ENCODE results near the gene TNFRSF19.

TNFRSF19 gene

DNA sequence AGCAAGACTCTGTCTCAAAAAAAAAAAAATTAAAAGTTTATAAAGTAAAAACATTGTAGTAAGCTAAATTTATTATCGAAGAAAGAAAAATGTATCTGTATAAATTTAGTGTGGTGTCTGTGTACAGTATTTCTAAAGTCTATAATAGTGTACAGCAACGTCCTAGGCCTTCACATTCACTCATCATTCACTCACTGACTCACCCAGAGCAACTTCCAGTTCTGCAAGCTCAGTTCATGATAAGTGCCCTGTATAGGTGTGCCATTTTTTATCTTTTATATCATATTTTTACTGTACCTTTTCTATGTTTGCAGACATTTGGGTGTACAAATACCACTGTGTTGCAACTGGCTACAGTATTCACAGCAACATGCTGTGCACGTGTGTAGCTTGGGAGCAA is 118.1 kb downstream of the TNFRSF19 start:
- DNase-seq: no peak

DNA sequence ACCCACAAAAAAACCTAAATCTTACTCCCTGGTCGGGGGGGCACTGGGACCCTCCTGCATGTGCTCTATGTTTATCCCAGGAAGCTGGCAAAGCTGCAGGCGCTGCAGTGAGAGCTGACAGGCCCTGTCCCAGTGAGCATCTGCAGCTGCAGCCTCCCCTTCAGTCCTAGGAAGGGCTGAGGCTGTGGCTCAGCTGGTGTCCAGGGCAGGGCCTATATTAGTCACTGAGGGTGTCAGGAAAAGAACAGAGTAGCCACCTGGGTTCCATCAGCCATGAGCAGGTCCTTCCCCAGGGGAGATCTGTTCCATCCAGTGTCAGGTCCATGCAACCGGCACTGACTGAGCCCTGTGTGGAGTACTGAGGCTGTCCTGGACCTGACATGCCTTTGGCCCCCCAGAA is 120.5 kb downstream of the TNFRSF19 start:
- no peak for DNase-seq

DNA sequence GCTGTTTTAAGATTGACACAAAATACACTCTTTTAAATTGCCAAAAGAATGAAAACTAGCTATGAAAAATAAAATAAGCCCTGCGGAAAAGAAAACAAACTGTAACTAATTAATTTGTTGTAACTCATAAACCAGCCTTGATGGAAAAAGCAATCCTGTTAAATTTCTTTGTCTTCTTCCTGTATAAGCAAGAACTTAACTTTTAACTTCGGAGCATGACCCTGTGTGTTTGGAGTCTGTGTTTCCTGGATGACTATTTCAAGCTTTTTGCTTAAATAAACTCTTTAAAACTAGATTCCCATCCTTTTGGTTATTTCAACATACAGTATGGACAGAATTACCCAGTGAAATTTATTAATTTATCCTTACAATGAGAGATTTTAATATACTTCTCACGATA is 122.6 kb downstream of the TNFRSF19 start:
- DNase-seq: no peak

DNA sequence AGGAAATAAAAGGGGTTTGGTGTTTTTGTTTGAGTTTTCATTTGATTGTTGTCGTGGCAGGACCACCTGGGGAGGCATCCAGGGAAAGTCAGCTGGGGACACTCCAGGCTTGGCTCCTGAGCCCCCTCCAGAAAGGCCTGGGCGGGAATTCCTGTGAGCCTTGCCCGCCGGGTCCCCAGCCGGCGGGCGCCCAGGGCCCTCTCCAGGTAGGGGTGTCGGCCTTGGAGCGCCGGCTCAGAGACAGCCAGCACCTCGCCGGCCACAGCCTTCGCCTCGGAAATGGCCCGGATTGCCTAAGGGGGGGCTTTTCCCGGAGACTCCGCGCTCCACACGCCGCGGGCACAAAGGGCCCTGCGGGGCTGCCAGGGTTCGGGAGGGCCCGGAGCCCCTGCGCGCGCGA is 125.0 kb downstream of the TNFRSF19 start:
- DNase-seq: no peak

DNA sequence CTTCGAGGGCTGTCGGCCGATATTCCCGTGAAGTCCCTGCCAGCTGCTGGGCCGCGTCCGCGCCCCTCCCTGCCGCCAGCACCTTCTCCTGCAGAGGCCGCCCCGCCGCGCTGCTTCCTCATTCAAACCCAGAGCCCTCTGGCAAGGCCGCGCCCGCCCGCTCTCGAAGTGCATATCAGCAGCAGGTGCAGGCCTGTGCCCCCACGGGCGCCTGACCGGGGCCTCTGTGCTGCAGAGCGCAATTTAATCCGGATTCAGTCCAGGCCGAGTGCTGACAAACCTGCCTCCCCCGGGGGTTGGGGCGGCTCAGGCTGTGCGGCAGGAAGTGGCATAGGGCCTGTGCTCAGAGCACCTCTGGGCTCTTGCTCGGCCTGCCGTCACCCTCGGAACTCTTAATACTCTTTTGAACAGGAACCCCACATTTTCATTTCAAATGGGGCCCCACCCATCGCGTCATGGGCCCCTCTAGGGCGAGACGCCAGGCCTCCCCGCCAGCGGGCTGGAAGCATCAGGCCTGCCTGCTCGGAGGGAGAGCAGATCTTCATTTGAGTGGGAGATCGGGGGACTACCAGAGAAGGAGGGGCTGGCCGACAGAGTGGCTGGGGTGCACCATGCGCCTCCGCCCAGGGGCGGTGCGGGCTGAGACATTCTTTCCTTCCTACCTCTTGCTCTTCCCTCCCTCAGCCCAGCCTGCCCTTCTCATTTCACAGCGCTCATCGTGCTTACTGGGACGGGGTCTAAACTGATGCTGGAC is 125.7 kb downstream of the TNFRSF19 start:
- no peak for DNase-seq

DNA sequence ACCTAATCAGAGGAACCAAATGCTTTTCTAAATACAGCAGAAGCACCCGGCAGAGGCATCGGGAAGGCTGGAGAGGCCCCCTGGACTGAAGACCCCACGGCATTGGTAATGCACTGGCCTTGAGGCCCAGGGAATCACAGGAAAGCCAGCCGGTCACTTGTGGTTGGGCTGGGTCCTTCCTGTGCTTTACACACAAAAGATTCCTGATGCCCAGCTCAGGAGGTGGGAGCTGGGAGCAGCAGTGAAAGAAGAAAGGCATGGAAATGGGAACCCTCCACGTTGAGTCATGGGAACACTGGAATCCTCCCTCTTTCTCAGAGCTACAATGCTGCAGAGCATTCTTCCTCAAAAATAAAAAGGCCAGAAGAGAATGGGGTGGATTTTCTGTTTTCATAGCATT is 126.4 kb downstream of the TNFRSF19 start:
- DNase-seq: no peak

DNA sequence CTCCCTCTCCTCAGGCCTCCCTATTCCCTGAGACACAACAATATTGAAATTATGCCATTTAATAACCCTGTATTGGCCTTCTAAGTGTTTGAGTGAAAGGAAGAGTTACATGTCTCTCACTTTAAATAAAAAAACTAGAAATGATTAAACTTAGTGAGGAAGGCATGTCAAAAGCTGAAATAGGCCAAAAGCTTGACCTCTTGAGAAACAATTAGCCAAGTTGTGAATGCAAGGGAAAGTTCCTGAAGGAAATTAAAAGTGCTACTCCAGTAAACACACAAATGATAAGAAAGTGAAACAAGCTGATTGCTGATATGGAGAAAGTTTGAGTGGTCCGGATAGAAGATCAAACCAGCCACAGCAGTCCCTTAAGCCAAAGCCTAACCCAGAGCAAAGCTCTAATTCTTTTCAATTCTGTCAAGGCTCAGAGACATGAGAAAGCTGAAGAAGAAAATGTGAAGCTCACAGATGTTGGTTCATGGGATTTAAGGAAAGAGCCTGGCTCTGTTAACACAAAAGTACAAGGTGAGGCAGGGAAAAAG is 127.6 kb downstream of the TNFRSF19 start:
- no peak for DNase-seq

DNA sequence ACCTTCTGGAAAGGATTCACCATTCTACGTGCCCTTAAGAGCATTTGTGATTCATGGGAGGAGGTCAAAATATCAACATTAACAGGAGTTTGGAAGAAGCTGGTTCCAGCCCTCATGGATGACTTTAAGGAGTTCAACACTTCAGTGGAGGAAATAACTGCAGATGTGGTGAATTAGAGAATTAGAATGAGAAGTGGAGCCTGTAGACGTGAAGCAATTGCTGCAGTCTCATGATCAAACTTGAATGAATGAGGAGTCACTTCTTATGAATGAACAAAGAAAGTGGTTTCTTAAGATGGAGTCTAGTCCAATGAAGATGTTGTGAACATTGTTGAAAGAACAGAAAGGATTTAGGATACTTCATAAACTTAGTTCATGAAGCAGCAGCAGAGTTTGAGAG is 129.1 kb downstream of the TNFRSF19 start:
- DNase-seq: no peak

DNA sequence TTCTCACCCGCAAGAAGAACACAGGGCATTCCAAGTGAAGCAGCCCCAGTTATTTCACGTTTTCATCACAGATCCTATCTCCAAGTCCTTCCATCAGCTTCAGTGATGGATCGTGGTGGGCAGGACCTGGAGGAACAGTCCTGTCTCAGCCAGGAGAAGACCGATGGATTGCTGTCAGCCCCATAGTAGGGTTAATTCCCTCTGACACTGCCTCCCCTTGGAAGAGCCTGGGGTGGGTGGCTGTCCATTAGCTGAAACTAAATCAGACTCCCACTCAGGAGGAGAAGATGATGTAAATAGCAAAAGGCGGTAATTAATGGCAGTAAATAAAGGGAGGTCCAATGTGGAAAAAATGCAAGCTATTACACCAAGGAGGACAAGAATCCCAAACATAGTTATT is 131.0 kb downstream of the TNFRSF19 start:
- no peak for DNase-seq

DNA sequence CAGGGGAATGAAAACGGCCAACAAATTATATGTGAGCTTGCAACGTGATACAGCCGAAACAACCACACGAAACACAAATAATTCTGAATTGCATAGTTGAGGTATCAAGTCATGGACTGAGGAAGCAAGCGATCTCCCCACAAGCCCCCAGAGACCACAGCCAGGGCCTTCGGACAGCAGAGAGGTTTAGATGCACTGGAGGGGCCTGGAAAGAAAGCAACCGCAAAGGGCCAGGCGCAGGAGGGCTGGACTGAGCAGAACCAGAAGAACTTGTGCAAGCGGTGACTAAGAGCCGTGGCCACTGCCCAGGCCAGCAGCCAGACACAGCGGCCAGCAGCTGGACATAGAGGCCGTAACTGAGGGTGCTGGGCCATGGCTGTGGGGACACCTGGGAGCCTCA is 131.4 kb downstream of the TNFRSF19 start:
- DNase-seq: peak; percentile 91

DNA sequence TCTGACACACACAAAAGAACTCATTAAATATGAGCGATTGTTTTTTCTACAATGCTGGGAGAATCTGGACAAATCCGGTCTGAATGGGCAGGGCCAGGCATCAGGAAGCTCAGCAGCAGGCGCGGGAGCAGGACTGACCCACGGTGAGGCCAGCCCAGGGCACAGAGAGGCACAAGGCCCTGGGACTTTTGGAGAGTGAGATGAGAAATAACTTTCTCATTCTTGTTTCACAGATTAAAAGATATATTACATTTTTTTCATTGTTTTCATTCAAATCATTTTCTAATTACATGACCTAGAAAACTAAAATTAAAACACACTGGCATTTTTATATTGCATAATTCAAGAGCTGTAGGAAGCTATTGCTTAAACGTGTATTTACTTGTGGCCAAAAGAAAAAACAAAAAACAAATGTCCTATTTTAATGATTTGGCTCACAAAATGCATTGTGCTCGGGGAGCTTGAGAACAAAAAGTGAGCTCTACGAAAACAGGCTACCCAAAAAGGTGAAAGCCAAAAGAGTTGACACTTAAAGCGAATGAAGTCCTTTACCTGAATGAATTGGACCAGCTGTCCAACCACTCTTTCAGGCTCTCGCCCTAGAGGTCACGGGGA is 133.1 kb downstream of the TNFRSF19 start:
- DNase-seq: no peak

DNA sequence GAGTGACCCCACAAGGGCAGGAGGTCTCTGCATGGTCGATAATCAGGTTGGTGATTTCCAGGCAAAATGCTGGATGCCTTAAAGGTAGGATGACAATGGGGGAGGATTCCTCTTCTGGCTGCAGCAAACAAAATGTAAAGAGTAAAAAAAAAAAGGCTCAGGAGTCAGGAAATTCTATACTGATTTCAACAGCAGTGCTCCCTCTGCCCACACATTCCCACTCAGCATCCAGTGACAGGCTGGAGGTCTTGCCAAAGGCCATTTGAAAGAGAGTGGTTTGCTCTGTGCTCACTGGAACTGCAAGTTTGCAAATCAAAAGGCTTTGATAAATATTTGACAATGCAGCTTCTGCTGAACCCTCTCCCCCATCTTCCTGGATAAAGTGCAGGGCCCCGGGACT is 135.4 kb downstream of the TNFRSF19 start:
- DNase-seq: no peak

DNA sequence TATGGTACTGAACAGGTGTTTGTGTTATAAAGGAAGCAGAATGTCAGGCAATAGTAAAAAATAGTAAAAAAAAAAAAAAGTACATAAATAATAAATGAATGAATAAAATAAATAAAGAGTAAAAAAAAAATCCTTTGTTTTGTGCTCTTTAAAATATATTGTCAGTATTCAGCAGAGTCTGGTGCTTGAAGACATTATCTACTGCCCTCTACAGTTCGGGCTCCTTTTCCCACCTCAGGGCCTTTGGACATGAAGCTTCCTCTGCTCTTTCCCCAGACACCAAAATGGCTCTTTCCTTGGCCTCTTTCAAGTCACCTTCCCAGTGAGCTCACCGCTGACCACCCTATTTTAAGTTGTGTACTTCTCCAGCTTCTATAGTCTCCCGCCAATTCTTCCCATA is 137.5 kb downstream of the TNFRSF19 start:
- DNase-seq: no peak

DNA sequence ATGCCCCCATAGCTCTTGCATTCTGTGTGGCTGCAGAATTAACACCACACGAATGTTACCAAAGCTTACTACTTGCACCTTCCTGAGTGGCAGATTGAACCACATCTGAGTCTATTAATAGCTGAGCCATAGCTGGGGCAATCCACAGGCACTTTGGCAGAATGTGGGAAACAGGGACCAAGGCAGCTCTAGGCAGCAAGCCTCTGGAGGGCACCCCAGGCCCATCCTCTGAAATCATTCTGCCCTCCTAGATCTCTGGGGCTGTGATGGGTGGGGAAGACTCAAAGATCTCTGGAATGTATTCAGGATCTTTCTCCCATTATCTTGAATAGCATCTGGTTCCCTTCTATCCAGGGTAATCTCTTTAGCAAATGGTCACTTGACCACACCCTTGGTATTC is 139.3 kb downstream of the TNFRSF19 start:
- no peak for DNase-seq

DNA sequence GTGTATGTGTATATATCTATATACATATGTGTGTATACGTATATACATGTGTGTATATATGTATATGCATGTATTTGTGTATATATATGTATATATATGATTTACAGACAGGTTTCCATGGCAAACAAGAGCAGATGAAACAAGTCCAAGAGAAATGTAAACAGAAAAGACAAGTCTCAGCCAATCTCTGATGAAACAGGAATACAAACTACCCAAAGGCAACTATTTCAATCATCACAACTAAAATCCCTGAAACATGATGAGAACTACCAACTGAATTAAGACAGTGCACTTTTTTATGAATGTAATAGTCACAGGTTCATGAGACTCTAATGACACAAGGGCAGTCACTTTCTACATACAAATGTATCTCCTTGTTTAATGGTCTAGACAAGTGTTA is 140.2 kb downstream of the TNFRSF19 start:
- no peak for DNase-seq

DNA sequence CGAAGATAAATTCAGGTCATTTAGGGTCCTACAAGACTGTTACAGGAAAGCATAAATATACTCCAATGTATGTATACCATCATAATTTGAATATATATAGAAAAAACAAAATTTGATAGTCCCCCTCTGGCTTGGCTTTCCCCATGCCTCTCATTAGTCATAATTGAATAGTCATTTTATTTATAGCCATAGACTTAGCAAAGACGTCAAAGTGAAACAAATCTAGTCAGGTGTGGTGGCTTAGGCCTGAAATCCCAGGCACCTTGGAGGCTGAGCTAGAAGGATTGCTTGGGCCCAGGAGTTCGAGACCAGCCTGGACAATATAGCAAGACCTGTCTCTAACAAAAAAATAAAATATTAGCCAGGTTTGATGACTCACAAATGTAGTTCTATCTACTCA is 141.1 kb downstream of the TNFRSF19 start:
- DNase-seq: no peak

DNA sequence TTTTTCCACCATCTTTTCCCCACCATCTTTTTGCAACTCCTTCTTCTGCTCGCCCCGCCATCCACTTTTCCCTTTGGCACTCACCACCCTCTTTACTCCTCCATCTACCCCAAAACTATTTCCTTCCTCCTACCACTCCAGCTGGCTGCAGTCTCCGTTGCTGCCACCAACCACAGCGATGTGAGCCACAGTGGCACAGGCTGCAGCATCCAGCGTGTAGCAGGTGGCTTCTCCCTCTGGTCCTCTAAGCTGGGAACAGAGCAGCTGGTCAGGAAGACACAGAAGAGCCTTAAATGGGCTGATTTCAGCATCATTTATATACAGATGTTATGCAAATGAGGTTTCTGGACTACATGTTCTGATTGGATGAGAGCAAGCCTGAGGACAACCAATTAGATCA is 144.5 kb downstream of the TNFRSF19 start:
- no peak for DNase-seq

DNA sequence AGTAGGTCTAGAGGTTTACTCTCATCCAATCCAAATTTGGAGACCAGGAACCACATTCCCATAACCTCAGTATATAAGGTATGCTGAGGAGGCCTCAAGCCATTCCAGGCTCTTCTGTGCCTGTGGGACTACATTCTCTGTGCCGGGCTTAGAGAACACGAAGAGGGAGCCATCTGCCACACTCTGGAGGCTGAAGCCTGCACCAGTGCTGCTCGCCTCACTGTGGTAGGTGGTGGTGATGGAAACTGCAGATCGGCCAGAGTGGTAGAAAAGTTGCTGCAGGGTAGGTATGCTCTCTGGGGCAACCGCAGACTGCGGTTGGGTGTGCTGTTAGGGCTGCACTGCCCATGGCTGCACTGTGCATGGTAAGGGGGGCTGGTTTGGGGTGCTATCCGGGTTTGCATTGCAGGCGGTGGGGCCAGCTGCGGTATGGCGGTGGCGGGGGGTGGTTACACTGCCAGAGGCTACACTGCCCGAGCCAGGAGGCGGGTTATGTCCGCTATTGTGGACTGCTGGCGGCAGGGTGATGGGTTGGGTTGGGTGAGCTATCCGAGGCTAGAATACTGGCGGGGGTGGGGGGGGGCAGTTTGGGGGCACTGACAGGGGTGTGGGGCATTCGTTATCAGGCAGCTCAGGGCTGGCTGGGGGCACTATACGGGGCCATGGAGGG is 145.0 kb downstream of the TNFRSF19 start:
- no peak for DNase-seq

DNA sequence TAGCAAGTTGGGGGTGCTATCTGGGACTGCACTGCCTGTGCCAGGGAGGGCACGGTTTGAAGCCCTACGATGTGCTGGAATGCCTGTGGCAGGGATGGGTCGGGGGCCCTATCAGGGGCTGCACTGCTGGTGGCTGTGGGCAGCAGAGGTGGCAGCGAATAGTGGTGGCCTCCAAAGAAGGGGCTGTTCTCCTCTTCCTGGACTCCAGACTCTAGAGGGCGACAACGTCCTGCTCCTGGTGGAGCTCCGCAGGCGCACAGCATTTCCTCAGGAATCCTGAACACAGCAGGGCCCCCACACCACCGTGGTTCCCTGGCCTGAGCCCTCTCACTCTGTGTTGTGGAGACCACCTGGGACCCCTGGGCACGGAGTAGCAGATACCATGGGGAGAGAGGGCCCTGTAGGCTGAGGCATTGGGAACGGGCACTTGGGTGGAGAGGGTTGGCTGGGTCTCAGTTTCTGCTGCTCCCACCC is 145.6 kb downstream of the TNFRSF19 start:
- no peak for DNase-seq

DNA sequence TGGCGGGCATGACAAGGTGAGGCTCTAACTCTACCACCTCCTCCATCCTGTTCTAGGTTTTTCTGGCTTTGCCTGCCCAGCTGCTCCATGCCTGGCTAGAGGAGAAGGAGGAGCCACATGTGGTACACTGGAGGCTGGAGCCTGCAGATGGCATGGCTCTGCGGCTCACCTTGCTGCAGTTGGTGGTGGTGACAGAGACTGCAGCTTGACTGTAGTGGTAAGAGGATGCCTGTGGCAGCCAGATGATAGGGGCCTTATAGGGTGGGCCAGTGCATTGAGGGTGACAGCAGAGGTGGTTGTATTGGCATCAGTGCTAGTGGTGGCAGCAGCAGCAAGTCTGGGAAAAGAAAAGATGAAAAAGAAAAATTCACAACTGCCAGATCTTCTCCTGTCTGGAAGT is 146.2 kb downstream of the TNFRSF19 start:
- no peak for DNase-seq

DNA sequence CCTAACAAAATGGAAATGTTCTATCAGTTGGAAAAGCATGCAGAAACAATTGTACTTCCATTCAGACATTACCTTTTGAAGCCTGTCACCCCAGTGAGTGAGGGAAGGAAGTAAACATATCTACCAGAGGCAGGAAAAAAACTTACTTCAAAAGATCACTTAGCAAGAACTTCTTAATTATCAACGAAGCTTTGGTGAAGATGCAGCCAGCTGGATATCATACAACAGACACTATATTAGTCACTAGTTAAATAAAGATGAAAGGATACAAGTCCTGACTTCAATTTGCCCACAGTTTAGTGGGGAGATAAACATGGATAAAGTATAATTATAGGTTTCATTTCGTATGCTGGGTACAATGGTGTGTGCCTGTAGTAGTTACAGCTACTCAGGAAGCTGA is 148.8 kb downstream of the TNFRSF19 start:
- DNase-seq: no peak

DNA sequence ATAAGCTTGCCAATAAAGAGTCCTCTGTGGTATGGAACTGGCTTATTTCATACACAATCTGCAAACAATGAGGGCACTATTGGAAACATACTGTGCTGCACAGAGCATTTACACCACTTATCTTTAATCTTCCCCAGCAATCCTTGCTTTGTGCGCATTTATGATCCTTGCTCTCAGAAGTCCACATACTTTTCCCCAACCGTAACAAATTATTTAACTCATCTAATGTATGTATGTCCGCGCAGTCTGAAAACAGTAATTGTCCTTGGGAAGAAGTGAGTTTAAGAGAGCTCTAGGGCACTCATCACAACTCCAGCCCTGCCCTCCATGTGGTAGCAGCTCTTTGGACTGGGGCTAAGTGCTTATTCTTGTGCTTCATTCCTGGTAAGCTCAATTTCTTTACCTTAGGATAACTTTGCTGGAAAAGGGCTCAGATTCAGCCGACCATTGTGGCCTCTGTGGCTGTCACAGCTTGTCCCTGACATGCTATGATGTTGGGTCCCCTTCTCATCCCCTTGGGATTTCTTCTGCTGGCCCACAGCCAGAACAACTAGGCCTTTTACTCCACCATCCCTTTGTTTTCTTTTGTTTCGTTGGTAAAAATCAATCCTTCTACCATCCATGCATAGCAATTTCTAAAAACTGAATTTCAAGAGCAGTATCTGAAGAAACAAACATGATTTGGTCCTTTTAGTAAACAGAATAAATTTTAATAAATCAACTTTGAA is 152.7 kb downstream of the TNFRSF19 start:
- no peak for DNase-seq

DNA sequence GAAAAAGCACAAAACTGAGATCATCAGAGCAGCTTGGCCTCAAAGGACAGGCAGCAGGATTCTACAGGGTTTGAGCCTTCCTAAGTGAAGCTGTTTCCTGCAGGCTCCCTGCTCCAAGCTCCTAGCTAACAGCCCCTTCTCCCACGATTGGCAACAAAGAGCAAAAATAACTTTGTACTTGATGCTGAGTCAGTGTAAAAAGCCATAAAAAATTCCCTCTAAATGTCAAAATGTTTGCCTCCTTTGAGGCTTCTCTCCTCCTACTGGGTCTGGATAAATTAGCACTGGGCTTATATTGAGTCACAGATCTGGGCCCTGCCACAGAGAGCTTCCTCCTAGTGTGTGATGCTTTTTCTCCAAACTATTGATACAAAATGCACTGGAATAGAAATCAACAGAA is 153.3 kb downstream of the TNFRSF19 start:
- peak; percentile 89 for DNase-seq
